ENCODE results near the gene RIPPLY2. TPM values are rescaled to one million over a fixed set of nuclear protein-coding genes. Genes with fewer than 3 reads are reported as not detected.
"Not testable (repeated sequence)": the region's sequence is repeated elsewhere in the genome, so short reads cannot be mapped to it uniquely, and the experiment has no call there.

The RIPPLY2 gene, protein sequence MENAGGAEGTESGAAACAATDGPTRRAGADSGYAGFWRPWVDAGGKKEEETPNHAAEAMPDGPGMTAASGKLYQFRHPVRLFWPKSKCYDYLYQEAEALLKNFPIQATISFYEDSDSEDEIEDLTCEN
- not detected for total RNA-seq

DNA sequence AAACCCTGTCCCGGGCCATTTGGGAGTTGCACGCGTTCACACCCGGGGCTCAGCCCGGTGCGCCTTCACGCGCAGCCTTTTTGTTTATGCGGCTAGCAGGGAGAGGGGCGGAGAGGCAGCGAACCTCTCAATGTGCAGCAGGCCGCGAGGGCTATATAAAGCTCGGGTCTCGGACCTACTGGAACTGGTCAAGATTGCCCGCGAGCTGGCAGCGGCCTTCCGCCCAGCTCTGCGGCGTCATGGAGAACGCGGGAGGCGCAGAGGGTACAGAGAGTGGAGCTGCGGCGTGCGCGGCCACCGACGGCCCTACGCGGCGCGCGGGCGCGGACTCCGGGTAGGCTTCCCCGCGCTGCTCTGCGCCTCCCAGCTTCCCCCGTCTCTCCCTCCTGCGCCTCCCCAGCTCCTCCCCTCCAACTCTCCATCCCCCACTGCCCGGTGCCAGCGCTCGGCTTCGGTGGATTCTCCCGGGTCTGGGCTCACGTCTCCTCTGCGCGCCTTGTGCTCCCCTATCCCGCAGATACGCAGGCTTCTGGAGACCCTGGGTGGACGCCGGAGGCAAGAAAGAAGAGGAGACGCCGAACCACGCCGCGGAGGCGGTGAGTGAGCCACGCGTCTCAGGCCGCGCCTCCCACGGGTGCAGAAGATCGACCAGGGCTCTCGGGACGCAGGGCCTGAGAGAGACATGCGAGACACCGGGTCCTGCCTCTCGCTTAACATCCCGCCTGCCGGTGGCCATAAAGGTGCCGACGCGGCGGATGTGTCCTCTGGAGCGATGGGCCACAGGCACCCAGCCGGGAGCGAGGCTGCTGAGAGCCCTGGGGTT lies at the start of gene RIPPLY2:
Gene RIPPLY2 (plus strand): TSS at position 183 of the 823 bp plus-strand sequence. CDS start 57 bp downstream, at position 240.
- Histone ChIP-seq H3K27me3 (replicated peaks; ENCODE audit: insufficient read depth) (no peaks in the 10 kb centered on the region), H3K4me3 (peak within 1 kb of the TSS; percentile 76), H3K4me1 (ENCODE audit: control insufficient read depth in 1 of 2, low read depth in 2 of 2) (peaks cover 0 to 15% of the 10 kb centered on the region in 2 donors), H3K9me3 (no peaks in the 10 kb centered on the region), H3K27ac (no peak within 1 kb of the TSS), H3K36me3 (no peaks in the 10 kb centered on the region)
- ATAC-seq (ENCODE audit: insufficient number of reproducible peaks, low FRiP score, low read depth) = no peak
- TF ChIP-seq, protein P1, sequence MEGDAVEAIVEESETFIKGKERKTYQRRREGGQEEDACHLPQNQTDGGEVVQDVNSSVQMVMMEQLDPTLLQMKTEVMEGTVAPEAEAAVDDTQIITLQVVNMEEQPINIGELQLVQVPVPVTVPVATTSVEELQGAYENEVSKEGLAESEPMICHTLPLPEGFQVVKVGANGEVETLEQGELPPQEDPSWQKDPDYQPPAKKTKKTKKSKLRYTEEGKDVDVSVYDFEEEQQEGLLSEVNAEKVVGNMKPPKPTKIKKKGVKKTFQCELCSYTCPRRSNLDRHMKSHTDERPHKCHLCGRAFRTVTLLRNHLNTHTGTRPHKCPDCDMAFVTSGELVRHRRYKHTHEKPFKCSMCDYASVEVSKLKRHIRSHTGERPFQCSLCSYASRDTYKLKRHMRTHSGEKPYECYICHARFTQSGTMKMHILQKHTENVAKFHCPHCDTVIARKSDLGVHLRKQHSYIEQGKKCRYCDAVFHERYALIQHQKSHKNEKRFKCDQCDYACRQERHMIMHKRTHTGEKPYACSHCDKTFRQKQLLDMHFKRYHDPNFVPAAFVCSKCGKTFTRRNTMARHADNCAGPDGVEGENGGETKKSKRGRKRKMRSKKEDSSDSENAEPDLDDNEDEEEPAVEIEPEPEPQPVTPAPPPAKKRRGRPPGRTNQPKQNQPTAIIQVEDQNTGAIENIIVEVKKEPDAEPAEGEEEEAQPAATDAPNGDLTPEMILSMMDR (IDR thresholded peaks at IDR 0.05) = no peak
- no peak for DNase-seq (ENCODE audit: low spot score)

DNA sequence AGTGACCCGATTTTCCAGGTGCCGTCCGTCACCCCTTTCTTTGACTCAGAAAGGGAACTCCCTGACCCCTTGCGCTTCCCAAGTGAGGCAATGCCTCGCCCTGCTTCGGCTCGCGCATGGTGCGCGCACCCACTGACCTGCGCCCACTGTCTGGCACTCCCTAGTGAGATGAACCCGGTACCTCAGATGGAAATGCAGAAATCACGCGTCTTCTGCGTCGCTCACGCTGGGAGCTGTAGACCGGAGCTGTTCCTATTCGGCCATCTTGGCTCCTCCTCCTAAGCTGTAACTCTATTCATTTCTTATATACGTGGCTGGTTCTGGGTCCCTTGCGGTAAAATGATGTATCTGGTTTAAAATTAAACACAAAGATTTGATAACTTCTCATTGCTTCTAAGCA lies 49.7 kb upstream of the RIPPLY2 start:
- not testable (repeated sequence) for H3K27ac ChIP-seq; H3K9me3 ChIP-seq; H3K4me3 ChIP-seq; H3K27me3 ChIP-seq (replicated peaks; ENCODE audit: insufficient read depth); H3K4me1 ChIP-seq (ENCODE audit: control insufficient read depth in 1 of 2, low read depth in 2 of 2); ATAC-seq (ENCODE audit: insufficient number of reproducible peaks, low FRiP score, low read depth); DNase-seq (ENCODE audit: low spot score); H3K36me3 ChIP-seq

DNA sequence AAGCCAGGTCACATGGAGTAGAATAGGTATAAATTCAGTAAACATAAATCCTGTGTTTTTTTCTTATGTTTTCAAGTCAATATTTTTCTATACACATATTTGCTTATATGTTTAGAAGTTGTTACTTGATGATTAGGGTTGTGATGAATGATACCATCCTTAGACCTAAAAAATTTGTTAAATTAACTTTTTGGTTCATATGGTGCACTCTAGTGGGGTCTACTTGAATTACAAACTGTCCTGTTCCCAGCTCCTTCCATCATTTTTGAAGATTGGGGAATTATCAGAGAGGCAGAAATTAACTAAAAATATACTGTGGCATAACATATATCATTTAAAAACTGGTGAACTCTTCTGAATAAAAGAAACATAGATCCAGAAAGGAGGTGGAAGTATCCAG lies 48.3 kb upstream of the RIPPLY2 start:
- Histone ChIP-seq H3K27ac (no peak overlapping the region), H3K4me3 (no peak overlapping the region), H3K4me1 (ENCODE audit: control insufficient read depth in 1 of 2, low read depth in 2 of 2) (no peaks in the 10 kb centered on the region), H3K27me3 (replicated peaks; ENCODE audit: insufficient read depth) (no peaks in the 10 kb centered on the region), H3K9me3 (no peaks in the 10 kb centered on the region), H3K36me3 (no peaks in the 10 kb centered on the region)
- TF ChIP-seq, protein P1 (IDR thresholded peaks at IDR 0.05) = no peak
- ATAC-seq (ENCODE audit: insufficient number of reproducible peaks, low FRiP score, low read depth) (no peak), DNase-seq (ENCODE audit: low spot score) (no peak)

DNA sequence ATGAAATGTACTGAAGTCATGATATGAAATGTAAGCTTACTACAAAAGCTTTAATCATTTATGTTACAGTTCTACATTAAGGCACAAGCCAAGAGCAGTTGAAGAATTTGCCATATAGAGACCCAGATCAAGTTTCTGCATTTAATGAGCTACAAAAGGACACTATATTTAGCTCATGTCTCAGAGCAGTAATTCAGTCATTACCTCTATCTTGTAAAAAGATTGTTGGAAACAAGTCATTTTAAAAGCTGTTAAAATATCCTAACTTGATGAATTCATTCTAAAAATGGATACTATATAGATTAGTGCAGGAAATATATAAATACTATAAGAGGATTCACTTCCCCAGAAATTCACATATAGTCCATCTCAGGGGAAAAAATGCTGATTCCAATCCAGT lies 45.2 kb upstream of the RIPPLY2 start:
- H3K27me3 ChIP-seq (replicated peaks; ENCODE audit: insufficient read depth) = no peaks in the 10 kb centered on the region
- H3K4me3 ChIP-seq = no peak overlapping the region
- no peaks in the 10 kb centered on the region for H3K9me3 ChIP-seq
- H3K27ac ChIP-seq = no peak overlapping the region
- DNase-seq (ENCODE audit: low spot score) = no peak
- no peaks in the 10 kb centered on the region for H3K36me3 ChIP-seq
- TF ChIP-seq, protein P1 (IDR thresholded peaks at IDR 0.05) = no peak
- no peak for ATAC-seq (ENCODE audit: insufficient number of reproducible peaks, low FRiP score, low read depth)
- H3K4me1 ChIP-seq (ENCODE audit: control insufficient read depth in 1 of 2, low read depth in 2 of 2) = no peaks in the 10 kb centered on the region

DNA sequence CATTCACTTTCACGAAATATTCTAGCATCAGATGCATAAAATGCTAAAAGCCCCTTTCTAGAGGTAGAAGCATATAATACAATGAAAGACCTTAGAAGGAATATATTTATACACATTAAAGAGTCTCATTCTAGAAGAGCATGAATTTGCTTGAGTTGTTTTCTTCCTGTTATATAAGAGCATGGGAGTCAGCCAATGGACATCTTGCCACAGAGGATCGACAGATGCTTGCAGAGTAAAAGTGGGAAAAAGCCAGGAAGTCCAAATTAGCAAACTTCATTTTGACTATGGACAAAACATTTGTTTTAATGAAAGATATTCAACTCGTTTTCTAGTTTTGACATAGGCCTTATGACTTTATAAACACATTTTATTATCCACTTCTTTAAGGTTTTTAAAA lies 44.2 kb upstream of the RIPPLY2 start:
- TF ChIP-seq, protein P1 (IDR thresholded peaks at IDR 0.05) = no peak
- no peak overlapping the region for H3K4me3 ChIP-seq
- no peak for DNase-seq (ENCODE audit: low spot score)
- no peaks in the 10 kb centered on the region for H3K4me1 ChIP-seq (ENCODE audit: control insufficient read depth in 1 of 2, low read depth in 2 of 2)
- H3K27ac ChIP-seq = no peak overlapping the region
- no peaks in the 10 kb centered on the region for H3K36me3 ChIP-seq
- ATAC-seq (ENCODE audit: insufficient number of reproducible peaks, low FRiP score, low read depth) = no peak
- no peaks in the 10 kb centered on the region for H3K27me3 ChIP-seq (replicated peaks; ENCODE audit: insufficient read depth)
- no peaks in the 10 kb centered on the region for H3K9me3 ChIP-seq
